ENCODE measurements around the gene KLHL29. TPM values are rescaled to one million over a fixed set of nuclear protein-coding genes. Genes with fewer than 3 reads are reported as not detected.

KLHL29 gene
- total and polyA plus RNA-seq, 2 experiments from 2014 or later = 1.5 to 6.5 TPM

DNA sequence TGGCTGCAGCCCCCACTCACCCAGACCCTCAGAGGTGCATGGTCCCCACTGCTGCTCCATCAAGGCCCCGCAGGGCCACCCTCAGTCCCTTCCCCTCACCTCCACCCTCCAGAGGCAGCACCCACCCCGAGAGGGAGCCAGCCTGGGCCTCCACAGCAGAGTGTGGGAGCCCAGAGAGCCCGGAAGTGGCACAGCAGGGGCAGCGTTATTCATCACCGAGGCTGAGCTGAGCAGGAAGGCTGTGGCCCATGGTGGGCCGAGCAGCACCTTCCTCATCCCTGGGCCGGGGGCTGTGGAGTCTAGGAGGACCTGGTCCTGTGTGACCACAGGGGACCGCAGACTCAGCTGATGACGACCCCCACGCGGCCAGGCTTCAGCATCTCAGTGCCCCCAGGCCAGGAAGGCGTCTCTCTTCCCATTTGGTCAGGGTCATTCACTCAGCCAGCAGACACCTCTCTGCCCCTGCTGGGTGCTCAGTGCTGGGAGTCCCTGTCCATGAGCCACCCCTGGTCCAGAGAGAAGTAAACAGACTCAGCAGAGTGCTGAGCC is 283.9 kb downstream of the KLHL29 start (continued):
- TF ChIP-seq, protein P1, sequence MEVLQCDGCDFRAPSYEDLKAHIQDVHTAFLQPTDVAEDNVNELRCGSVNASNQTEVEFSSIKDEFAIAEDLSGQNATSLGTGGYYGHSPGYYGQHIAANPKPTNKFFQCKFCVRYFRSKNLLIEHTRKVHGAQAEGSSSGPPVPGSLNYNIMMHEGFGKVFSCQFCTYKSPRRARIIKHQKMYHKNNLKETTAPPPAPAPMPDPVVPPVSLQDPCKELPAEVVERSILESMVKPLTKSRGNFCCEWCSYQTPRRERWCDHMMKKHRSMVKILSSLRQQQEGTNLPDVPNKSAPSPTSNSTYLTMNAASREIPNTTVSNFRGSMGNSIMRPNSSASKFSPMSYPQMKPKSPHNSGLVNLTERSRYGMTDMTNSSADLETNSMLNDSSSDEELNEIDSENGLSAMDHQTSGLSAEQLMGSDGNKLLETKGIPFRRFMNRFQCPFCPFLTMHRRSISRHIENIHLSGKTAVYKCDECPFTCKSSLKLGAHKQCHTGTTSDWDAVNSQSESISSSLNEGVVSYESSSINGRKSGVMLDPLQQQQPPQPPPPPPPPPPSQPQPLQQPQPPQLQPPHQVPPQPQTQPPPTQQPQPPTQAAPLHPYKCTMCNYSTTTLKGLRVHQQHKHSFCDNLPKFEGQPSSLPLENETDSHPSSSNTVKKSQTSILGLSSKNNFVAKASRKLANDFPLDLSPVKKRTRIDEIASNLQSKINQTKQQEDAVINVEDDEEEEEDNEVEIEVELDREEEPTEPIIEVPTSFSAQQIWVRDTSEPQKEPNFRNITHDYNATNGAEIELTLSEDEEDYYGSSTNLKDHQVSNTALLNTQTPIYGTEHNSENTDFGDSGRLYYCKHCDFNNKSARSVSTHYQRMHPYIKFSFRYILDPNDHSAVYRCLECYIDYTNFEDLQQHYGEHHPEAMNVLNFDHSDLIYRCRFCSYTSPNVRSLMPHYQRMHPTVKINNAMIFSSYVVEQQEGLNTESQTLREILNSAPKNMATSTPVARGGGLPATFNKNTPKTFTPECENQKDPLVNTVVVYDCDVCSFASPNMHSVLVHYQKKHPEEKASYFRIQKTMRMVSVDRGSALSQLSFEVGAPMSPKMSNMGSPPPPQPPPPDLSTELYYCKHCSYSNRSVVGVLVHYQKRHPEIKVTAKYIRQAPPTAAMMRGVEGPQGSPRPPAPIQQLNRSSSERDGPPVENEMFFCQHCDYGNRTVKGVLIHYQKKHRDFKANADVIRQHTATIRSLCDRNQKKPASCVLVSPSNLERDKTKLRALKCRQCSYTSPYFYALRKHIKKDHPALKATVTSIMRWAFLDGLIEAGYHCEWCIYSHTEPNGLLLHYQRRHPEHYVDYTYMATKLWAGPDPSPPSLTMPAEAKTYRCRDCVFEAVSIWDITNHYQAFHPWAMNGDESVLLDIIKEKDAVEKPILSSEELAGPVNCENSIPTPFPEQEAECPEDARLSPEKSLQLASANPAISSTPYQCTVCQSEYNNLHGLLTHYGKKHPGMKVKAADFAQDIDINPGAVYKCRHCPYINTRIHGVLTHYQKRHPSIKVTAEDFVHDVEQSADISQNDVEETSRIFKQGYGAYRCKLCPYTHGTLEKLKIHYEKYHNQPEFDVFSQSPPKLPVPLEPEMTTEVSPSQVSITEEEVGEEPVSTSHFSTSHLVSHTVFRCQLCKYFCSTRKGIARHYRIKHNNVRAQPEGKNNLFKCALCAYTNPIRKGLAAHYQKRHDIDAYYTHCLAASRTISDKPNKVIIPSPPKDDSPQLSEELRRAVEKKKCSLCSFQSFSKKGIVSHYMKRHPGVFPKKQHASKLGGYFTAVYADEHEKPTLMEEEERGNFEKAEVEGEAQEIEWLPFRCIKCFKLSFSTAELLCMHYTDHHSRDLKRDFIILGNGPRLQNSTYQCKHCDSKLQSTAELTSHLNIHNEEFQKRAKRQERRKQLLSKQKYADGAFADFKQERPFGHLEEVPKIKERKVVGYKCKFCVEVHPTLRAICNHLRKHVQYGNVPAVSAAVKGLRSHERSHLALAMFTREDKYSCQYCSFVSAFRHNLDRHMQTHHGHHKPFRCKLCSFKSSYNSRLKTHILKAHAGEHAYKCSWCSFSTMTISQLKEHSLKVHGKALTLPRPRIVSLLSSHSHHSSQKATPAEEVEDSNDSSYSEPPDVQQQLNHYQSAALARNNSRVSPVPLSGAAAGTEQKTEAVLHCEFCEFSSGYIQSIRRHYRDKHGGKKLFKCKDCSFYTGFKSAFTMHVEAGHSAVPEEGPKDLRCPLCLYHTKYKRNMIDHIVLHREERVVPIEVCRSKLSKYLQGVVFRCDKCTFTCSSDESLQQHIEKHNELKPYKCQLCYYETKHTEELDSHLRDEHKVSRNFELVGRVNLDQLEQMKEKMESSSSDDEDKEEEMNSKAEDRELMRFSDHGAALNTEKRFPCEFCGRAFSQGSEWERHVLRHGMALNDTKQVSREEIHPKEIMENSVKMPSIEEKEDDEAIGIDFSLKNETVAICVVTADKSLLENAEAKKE (CRISPR knock-in tag; IDR thresholded peaks at IDR 0.05) = no peak

DNA sequence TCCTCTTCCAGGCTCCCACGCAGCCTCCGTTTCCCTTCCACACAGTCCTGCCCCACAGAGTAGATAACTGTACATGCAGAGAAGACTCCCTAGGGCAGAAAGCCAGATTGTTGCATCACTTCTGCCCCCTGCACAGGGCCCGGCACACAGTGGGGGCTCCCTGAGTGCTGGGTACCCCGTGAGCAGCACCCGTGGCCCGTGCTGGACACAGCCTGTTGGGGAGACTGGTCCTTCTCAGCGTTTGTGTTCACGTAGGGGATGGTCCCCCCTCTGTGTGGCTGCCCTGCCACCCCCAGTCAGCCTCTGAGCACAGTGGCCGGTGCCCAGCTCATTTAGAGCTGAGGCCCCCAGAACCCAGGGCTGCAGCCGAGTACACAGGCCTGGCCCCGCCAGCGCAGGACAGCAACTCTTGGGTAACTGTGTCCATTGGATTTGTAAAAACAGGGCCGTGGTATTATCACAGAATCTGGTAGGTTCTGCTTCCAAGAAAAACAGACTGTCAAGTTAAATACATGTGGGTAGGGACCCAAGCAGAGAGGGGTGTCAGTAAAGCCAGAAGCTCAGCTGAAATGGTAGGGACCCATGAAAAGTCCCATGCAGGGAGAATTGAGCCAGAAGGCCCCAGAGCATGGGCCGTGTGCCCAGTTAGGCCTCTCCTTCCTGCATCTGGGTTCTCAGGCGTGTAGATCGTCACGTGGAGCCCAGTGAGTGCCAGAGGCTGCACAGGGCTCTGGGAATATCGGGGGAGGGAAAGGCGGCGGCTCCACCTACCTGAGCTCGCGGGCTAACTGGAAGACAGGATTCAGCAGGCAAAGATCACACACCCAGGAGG is 284.6 kb downstream of the KLHL29 start:
- H3K36me3 ChIP-seq (ENCODE audit: insufficient read depth) = no peaks in the 10 kb centered on the region
- H3K27ac ChIP-seq (ENCODE audit: low read depth) = no peak overlapping the region
- H3K4me2 ChIP-seq = no peak overlapping the region
- H3F3A ChIP-seq (replicated peaks; ENCODE audit: low read depth) = no peaks in the 10 kb centered on the region
- no peaks in the 10 kb centered on the region for H3K27me3 ChIP-seq (ENCODE audit: insufficient read depth)
- no peaks in the 10 kb centered on the region for H4K20me1 ChIP-seq (replicated peaks; ENCODE audit: insufficient read depth)
- no peak for DNase-seq (ENCODE audit: low spot score)
- H3K79me2 ChIP-seq (replicated peaks; ENCODE audit: insufficient read depth) = no peaks in the 10 kb centered on the region
- no peak overlapping the region for H3K4me3 ChIP-seq
- Mint-ChIP-seq H3K9me3 (no peaks in the 10 kb centered on the region), H3K4me1 (peaks cover 24% of the 10 kb centered on the region), H3K4me3 (no peak overlapping the region), H3K27ac (no peak overlapping the region), H3K27me3 (ENCODE audit: insufficient read depth, low read depth, poor library complexity) (peaks cover 16% of the 10 kb centered on the region), H3K36me3 (ENCODE audit: low read depth) (no peaks in the 10 kb centered on the region)
- no peaks in the 10 kb centered on the region for H3K4me1 ChIP-seq (ENCODE audit: insufficient read depth)
- no peak overlapping the region for H2AFZ ChIP-seq
- ATAC-seq = peak; percentile 52
- no peaks in the 10 kb centered on the region for H3K9me2 ChIP-seq (ENCODE audit: insufficient read depth)
- TF ChIP-seq NANOG (IDR thresholded peaks at IDR 0.05; ENCODE audit: borderline replicate concordance) (no peak), STAT1 (IDR thresholded peaks at IDR 0.05; ENCODE audit: unreplicated experiment) (no peak), EZH2phosphoT487 (IDR thresholded peaks at IDR 0.05; ENCODE audit: unreplicated experiment) (no peak), ETS1 (IDR thresholded peaks at IDR 0.05) (no peak), POLR2AphosphoS5 (IDR thresholded peaks at IDR 0.05; ENCODE audit: low read depth) (no peak), ZNF331 (CRISPR knock-in tag; IDR thresholded peaks at IDR 0.05; ENCODE audit: low read depth) (no peak)
- TF ChIP-seq, protein P2, sequence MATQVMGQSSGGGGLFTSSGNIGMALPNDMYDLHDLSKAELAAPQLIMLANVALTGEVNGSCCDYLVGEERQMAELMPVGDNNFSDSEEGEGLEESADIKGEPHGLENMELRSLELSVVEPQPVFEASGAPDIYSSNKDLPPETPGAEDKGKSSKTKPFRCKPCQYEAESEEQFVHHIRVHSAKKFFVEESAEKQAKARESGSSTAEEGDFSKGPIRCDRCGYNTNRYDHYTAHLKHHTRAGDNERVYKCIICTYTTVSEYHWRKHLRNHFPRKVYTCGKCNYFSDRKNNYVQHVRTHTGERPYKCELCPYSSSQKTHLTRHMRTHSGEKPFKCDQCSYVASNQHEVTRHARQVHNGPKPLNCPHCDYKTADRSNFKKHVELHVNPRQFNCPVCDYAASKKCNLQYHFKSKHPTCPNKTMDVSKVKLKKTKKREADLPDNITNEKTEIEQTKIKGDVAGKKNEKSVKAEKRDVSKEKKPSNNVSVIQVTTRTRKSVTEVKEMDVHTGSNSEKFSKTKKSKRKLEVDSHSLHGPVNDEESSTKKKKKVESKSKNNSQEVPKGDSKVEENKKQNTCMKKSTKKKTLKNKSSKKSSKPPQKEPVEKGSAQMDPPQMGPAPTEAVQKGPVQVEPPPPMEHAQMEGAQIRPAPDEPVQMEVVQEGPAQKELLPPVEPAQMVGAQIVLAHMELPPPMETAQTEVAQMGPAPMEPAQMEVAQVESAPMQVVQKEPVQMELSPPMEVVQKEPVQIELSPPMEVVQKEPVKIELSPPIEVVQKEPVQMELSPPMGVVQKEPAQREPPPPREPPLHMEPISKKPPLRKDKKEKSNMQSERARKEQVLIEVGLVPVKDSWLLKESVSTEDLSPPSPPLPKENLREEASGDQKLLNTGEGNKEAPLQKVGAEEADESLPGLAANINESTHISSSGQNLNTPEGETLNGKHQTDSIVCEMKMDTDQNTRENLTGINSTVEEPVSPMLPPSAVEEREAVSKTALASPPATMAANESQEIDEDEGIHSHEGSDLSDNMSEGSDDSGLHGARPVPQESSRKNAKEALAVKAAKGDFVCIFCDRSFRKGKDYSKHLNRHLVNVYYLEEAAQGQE (IDR thresholded peaks at IDR 0.05; ENCODE audit: unreplicated experiment) = no peak
